Endothelial cell of umbilical vein (primary cell): Measurements from ENCODE around the gene NEK4. TPM values are rescaled to one million over a fixed set of nuclear protein-coding genes. Genes with fewer than 3 reads are reported as not detected.

ENCODE experiments used
- BruUV-seq: library from RNA; stranded (reverse); fragments of 400-500 nt; replicated peaks from 2 replicates; lab custom pipeline; 2021; lab: Mats Ljungman, UMichigan
- CTCF ChIA-PET: fragments of 300-600, 350-600 bp; sonication (Branson Sonifier 250); formaldehyde crosslinking; loops from one replicate; lab custom pipeline; 2021; ENCODE audit warnings: antibody characterized with exemption, inconsistent platforms; lab: Charles Lee
- POLR2A ChIA-PET: fragments of 300-600, 350-600 bp; sonication (Branson Sonifier 250); formaldehyde crosslinking; loops from one replicate; lab custom pipeline; 2021; ENCODE audit warnings: antibody characterized with exemption, inconsistent platforms; lab: Charles Lee
- DNase-seq: peaks from one replicate; pipeline ENCODE4 v3.0.0-alpha.2; 2011; ENCODE audit warnings: low read depth, low spot score
- FAIRE-seq: peaks from 2 replicates; lab custom pipeline; 2011; peaks lifted over from hg19 to GRCh38; lab: Jason Lieb, UNC
- H2AFZ ChIP-seq: 2 replicates; pipeline ENCODE4 v1.6.0; 2012; ENCODE audit warnings: low read depth, low read length, control low read depth, inconsistent platforms
- H3K27ac ChIP-seq: 2 replicates; pipeline ENCODE4 v1.5.1; 2011; ENCODE audit warnings: low read depth, mild to moderate bottlenecking, control low read depth, low read length, moderate library complexity; ENCODE audit not compliant: insufficient read depth
- H3K27me3 ChIP-seq, 2 experiments: 2 replicates each; pipeline versions ENCODE4 v1.6.0 to v1.6.1; 2011; ENCODE audit warnings: low read length in 2 of 2, mixed read lengths in 1 of 2; ENCODE audit not compliant: control insufficient read depth in 2 of 2, insufficient read depth in 2 of 2
- H3K36me3 ChIP-seq, 2 experiments: 2 replicates in 1 of 2; 3 replicates in 1 of 2; pipeline ENCODE4 v1.5.1; 2011; ENCODE audit warnings: low read length in 2 of 2, mild to moderate bottlenecking in 1 of 2, moderate library complexity in 1 of 2; ENCODE audit not compliant: control insufficient read depth in 2 of 2, insufficient read depth in 2 of 2; ENCODE audit errors: extremely low read depth in 1 of 2
- H3K4me1 ChIP-seq: 3 replicates; pipeline ENCODE4 v1.5.1; 2011; ENCODE audit warnings: mild to moderate bottlenecking, low read length; ENCODE audit not compliant: control insufficient read depth, insufficient read depth; ENCODE audit errors: extremely low read depth
- H3K4me2 ChIP-seq: 2 replicates; pipeline ENCODE4 v1.6.1; 2011; ENCODE audit warnings: low read length, control low read depth, mixed read lengths; ENCODE audit not compliant: insufficient read depth
- H3K4me3 ChIP-seq, 3 experiments: fragments of 200-600 bp in 1 of 3; sonication (generic), shearing (Covaris generic) in 1 of 3; replicated peaks in 1 of 3; 2 replicates each; pipeline ENCODE4 v1.5.1; 2011 to 2016; ENCODE audit warnings: control low read depth in 3 of 3, low read length in 3 of 3, mild to moderate bottlenecking in 2 of 3, inconsistent platforms in 1 of 3, low read depth in 1 of 3, moderate library complexity in 1 of 3; ENCODE audit not compliant: insufficient read depth in 1 of 3
- H3K79me2 ChIP-seq: 2 replicates; pipeline ENCODE4 v1.6.0; 2012; ENCODE audit warnings: low read length, inconsistent platforms; ENCODE audit not compliant: control insufficient read depth, insufficient read depth
- H3K9ac ChIP-seq: replicated peaks from 2 replicates; pipeline ENCODE3; 2011; ENCODE audit warnings: low read length, control low read depth; ENCODE audit not compliant: insufficient read depth; ENCODE audit errors: extremely low read depth
- H3K9me1 ChIP-seq: replicated peaks from 3 replicates; pipeline ENCODE4 v1.6.0; 2011; ENCODE audit warnings: mild to moderate bottlenecking, low read length; ENCODE audit not compliant: control insufficient read depth, insufficient read depth; ENCODE audit errors: extremely low read depth
- H3K9me3 ChIP-seq: replicated peaks from 2 replicates; pipeline ENCODE4 v1.5.1; 2012; ENCODE audit warnings: low read length, inconsistent platforms; ENCODE audit not compliant: control insufficient read depth, insufficient read depth
- H4K20me1 ChIP-seq: replicated peaks from 2 replicates; pipeline ENCODE3; 2011; ENCODE audit warnings: mild to moderate bottlenecking, low read length; ENCODE audit not compliant: control insufficient read depth, insufficient read depth; ENCODE audit errors: extremely low read depth
- CTCF ChIP-seq, 2 donors: IDR thresholded peaks; 1 replicate in 1 of 2; 2 replicates in 1 of 2; pipeline ENCODE4 v1.5.1; 2011; ENCODE audit warnings: low read length in 2 of 2, mild to moderate bottlenecking in 2 of 2, moderate library complexity in 2 of 2, control low read depth in 1 of 2, inconsistent platforms in 1 of 2, low read depth in 1 of 2; ENCODE audit not compliant: insufficient read depth in 1 of 2; ENCODE audit errors: extremely low read depth in 1 of 2
- EZH2 ChIP-seq: IDR thresholded peaks from 2 replicates; pipeline ENCODE4 v1.6.1; 2012; ENCODE audit warnings: borderline replicate concordance, low read depth, mild to moderate bottlenecking, moderate library complexity, low read length, inconsistent platforms; ENCODE audit not compliant: severe bottlenecking
- FOS ChIP-seq: IDR thresholded peaks from 2 replicates; pipeline ENCODE4 v1.6.1; 2011; ENCODE audit warnings: mild to moderate bottlenecking, low read length, moderate library complexity, borderline replicate concordance; ENCODE audit not compliant: insufficient read depth
- GATA2 ChIP-seq: IDR thresholded peaks from 2 replicates; pipeline ENCODE4 v1.7.0; 2011; ENCODE audit warnings: low read depth, mild to moderate bottlenecking, moderate library complexity, mixed read lengths, low read length; ENCODE audit not compliant: insufficient read length, insufficient read depth
- JUN ChIP-seq: IDR thresholded peaks from 2 replicates; pipeline ENCODE4 v1.6.1; 2011; ENCODE audit warnings: borderline replicate concordance, low read depth; ENCODE audit not compliant: insufficient read length, insufficient read depth
- MAX ChIP-seq: IDR thresholded peaks from 2 replicates; pipeline ENCODE4 v1.6.1; 2011; ENCODE audit not compliant: insufficient read depth, insufficient read length
- MYC ChIP-seq: IDR thresholded peaks from one replicate; pipeline ENCODE4 v1.6.1; 2011; ENCODE audit warnings: mild to moderate bottlenecking, low read depth, low read length
- POLR2A ChIP-seq: IDR thresholded peaks from 2 replicates; pipeline ENCODE4 v1.6.1; 2012; ENCODE audit warnings: low read depth, mild to moderate bottlenecking, control low read depth, low read length
- POLR2AphosphoS5 ChIP-seq: IDR thresholded peaks from 2 replicates; pipeline ENCODE4 v1.6.1; 2012; ENCODE audit warnings: low read depth, mild to moderate bottlenecking, control low read depth, low read length, moderate library complexity; ENCODE audit not compliant: insufficient read depth
- dilution Hi-C: fragments of 300-500 bp; cut with MboI; formaldehyde crosslinking; loops from one replicate; pipeline ENCODE4 v1.15.0; 2019; ENCODE audit warnings: low sequenced_read_pairs; ENCODE audit not compliant: extremely low pct_ligation_motif_present
- intact Hi-C: fragments of 100-400 bp; cut with micrococcal nuclease; formaldehyde crosslinking; loops from one replicate; pipeline ENCODE4 v1.10.0; 2022
- polyA plus RNA-seq, 4 experiments: library from polyadenylated mRNA; depleted of rRNA in 3 of 4; stranded (reverse) in 3 of 4; unstranded in 1 of 4; fragments of >200 nt; gene quantifications; 2 replicates each; pipeline versions ENCODE4 v1.2.1 to v1.2.3, GENCODE V29; 2011 to 2012; ENCODE audit warnings: missing spikeins in 1 of 4
- total RNA-seq: library from RNA; stranded (reverse); gene quantifications from 2 replicates; pipeline ENCODE4 v1.2.3, GENCODE V29; 2021

NEK4 gene
- total and polyA plus RNA-seq, 2 donors (not counting 3 experiments of a cell fraction or from before 2014, with no cell fraction given) = 4.4 to 20.8 TPM

DNA sequence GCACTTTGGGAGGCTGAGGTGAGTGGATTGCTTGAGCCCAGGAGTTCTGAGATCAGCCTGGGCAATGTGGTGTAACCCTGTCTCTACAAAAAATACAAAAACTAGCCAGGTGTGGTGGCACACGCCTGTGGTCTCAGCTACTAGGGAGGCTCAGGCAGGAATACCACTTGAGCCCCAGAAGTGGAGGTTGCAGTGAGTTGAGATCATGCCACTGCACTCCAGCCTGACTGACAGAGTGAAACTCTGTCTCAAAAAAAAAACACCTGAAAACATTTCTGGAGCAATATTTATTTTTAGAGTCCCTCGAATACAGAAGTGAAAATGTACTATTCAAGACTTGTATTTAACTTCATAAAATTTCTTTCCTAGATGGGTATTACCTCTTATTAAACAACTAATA lies 60.2 kb downstream of the NEK4 start:
- no peak overlapping the region for H2AFZ ChIP-seq
- no peaks in the 10 kb centered on the region for H3K27me3 ChIP-seq
- DNase-seq = no peak
- TF ChIP-seq POLR2A (no peak), FOS (no peak), MYC (no peak), CTCF (IDR thresholded peaks at IDR 0.05; ENCODE audit: extremely low read depth in 1 of 2, insufficient read depth in 1 of 2, low read depth in 1 of 2, low read length in 2 of 2) (no peak), POLR2AphosphoS5 (no peak), GATA2 (no peak), MAX (no peak), EZH2 (no peak), JUN (no peak)
- BruUV-seq = no TSS peak
- H3K36me3 ChIP-seq = peaks cover 2 to 10% of the 10 kb centered on the region in 2 experiments
- H3K9me1 ChIP-seq = no peaks in the 10 kb centered on the region
- no peak overlapping the region for H3K4me2 ChIP-seq
- peaks cover 11% of the 10 kb centered on the region for H3K4me1 ChIP-seq
- H3K9me3 ChIP-seq = no peaks in the 10 kb centered on the region
- no peak overlapping the region for H3K9ac ChIP-seq
- dilution Hi-C loops (no loop called here), intact Hi-C loops (no loop called here)
- no peak overlapping the region for H3K27ac ChIP-seq
- POLR2A ChIA-PET = no interaction called here
- no peaks in the 10 kb centered on the region for H4K20me1 ChIP-seq
- CTCF ChIA-PET = no interaction called here
- peaks cover 19% of the 10 kb centered on the region for H3K79me2 ChIP-seq
- no peak for FAIRE-seq
- H3K4me3 ChIP-seq = no peak overlapping the region
